Astrocyte of the hippocampus (primary cell): Measurements from ENCODE around the gene CNOT2.
A peak's percentile ranks its signal among the peaks of the same experiment; 100 is the strongest.
"Not testable (repeated sequence)": the region's sequence is repeated elsewhere in the genome, so short reads cannot be mapped to it uniquely, and the experiment has no call there.

Source experiments
- DNase-seq: peaks from one replicate; pipeline ENCODE4 v3.0.0; 2011; ENCODE audit warnings: low read depth, low spot score

The CNOT2 gene

DNA sequence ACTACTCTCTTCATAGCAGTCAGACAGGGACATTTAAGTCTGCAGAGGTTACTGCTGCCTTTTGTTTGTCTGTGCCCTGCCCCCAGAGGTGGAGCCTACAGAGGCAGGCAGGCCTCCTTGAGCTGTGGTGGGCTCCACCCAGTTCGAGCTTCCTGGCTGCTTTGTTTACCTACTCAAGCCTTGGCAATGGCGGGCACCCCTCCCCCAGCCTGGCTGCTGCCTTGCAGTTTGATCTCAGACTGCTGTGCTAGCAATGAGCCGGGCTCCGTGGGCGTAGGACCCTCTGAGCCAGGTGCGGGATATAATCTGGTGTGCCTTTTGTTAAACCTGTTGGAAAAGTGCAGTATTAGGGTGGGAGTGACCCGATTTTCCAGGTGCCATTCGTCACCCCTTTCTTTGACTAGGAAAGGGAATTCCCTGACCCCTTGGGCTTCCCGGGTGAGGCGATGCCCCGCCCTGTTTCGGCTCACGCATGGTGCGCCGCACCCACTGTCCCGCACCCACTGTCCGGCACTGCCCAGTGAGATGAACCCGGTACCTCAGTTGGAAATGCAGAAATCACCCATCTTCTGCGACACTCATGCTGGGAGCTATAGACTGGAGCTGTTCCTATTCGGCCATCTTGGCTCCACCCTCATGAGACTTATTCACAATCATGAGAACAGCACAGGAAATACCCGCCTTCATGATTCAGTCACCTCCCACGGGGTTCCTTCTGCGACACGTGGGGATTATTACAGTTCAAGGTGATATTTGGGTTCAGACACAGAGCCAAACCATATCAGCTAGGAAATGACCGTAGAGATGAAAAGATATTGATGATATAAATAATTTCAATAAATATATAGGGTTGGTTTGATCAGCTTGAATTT lies 61.7 kb downstream of the CNOT2 start:
- not testable (repeated sequence) for DNase-seq

DNA sequence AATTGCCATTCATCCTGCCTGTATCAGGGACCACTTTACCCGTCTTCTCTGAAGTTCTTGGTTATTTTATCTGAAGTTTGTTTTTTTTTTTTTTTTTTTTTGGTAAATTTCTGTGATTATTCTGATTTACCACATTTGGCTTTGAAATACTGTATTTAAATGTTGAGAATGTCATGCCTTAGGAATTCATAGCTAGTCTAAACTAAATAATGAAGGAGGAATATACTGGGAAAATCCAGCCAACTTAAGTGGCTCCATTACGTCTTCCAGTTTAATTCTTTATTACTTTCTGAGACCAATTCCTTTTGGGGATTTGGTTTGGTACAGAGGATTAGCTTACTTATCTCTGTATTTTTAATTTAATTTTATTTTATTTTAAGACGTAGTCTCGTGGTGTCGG lies 62.6 kb downstream of the CNOT2 start:
- peak; percentile 11 for DNase-seq

DNA sequence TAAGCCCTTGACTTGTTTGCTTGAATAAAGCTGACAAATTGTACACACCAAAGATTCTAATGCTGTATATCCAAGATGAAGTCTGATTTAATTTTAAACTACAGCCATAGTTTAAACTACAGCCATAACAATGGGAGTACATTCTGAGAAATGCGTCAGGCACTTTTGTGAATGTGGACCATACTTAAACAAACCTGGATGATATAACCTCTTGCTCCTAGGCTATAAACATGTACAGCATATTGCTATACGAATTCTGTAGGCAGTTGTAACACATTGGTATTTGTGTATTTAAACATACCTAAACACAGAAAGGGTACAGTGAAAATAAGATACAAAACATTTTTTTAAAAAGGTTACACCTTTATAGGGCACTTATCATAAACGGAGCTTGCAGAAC lies 63.4 kb downstream of the CNOT2 start:
- no peak for DNase-seq

DNA sequence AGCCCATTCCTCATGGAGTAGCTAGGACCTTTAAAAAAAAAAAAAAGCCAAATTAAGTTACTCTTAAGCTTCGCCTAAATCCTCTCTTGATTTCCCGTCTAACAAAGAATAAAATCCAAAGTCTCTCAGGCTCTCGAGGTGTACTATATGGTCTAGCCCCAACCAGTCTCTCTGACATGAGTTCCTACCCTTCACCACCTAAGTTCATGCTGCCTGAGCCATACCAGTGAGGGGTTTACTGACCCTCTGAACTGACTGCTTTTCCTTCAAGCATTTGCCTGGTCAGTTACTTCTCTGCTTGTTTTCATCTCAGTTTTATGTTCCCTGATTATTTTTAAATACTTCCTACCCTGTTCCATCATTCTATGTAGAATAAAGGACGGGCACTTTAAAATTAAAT lies 64.6 kb downstream of the CNOT2 start:
- DNase-seq: no peak

DNA sequence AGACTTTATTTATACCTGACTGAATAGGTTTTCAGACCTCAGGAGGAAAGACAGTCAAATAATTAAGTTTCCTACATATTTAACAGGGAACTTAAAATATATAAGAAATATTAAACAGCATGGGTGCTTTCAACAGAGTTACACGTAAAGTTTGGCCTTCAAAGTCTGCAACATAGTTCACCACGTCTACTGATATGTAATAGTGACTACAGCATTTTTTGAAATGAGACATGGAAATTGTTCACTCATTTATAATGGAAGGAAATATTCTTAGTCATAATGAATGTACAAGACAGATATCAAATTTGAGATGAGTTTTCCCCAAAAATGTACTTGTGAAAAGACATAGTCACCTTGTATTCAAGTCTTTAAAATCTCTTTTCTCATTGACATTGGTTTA lies 66.1 kb downstream of the CNOT2 start:
- no peak for DNase-seq

DNA sequence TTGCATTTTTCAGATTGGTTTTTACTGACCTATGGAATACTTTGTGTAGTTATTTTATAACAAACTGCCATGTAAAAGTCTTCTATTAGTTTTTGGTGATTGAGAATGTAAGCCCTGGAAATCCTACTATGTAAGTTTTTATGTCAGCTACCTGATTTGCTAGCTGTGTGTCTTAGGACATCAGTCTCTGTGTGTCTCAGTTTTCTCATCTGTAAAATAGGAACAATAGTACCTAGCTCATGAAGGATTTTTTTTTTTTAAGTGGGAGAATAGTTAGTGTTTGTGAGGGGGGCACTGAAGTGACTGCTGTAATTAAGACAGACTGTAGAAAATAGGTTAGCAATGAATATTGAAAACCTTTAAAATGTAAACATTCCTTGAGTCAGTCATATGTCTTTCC lies 70.9 kb downstream of the CNOT2 start:
- no peak for DNase-seq

DNA sequence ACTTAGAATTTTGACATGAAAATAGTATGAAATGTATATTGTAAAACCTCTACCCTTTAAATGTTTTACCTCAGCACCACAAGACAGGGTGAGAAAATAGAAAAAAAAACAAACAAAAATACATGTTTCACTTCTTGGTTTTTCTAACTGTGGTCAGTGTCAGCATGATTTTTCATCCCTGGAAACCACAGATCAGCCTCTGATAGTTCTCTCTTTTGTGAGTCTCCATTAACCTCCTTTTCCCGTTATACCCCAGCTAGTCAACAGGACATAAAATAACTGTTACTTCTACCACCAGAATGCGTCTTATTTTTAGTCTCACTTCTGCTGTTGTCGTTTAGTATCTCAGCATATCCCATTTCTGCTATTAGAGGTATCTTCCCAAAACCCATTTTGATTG lies 74.5 kb downstream of the CNOT2 start:
- DNase-seq: peak; percentile 6

DNA sequence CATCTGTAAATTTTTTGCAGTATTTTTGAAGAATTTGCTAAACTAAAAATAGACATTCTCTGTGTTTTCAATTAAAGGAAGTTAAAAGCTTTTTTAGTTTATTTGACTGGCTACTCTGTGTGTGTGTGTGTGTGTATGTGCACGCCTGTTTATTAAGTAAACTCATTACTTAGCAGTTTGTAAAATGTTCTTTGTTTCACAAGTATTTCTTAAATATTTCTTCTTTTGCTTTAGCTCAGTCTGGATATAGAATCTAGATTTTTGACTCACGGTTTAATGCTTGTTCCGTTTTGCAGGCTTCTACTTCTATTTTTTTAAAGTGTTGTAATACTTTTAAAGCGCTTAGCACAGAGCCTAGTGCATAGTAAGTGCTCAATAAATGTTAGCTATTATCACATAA lies 76.4 kb downstream of the CNOT2 start:
- no peak for DNase-seq

DNA sequence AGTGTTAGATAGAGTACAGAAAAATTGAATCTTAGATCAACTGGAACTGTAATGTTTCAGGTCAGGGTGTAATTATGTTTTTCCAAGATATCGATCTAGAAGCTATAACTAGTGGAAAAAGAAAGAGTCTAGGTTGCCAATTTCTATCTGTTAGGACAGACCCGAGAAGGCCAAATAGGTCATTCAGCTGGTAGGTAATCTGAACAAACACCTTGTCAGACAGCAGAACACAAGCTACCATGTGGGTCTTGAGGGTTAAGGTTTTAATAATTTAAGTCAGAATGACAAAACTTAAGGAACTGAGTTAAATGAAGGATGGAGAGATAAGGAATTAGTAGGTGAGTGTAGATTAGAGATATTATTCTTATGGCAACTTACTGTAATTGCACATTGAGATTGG lies 78.0 kb downstream of the CNOT2 start:
- no peak for DNase-seq

DNA sequence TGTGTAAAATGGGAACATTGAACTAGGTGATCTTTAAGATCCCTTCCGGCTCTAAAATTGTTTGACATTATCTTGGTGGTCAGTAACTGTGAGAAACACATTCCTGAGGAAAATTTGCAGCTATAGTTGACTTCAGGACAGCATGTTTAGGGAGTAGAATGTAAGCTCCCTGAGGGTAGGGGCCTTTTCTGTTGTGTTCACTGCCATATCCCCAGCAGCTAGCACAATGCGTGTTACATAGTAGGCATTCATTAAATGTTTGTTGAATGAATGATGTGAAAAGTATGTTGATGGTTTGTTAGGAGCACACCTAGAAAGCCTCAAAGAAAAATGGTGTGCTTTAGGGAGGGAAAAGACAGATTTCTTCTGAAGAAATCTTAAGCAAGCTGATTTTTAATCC lies 84.3 kb downstream of the CNOT2 start:
- DNase-seq: no peak

DNA sequence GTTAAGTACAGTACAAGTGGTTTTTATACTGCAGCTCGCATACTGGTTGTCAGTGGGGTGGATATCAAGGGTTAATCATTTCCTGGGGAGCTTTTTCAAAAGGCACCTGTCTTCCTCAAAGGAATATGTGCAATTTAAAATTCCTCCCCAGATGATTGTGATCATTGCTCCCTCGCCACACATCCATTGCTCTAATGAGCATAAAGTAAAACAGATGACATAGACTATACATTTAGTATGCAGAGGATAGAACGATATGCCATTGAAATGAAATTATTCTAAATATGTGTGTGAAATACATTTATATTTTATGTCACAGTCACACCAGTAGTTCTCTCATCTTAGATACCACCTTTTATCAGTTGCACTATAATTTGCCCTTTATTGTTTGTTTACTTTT lies 86.5 kb downstream of the CNOT2 start:
- DNase-seq: no peak

DNA sequence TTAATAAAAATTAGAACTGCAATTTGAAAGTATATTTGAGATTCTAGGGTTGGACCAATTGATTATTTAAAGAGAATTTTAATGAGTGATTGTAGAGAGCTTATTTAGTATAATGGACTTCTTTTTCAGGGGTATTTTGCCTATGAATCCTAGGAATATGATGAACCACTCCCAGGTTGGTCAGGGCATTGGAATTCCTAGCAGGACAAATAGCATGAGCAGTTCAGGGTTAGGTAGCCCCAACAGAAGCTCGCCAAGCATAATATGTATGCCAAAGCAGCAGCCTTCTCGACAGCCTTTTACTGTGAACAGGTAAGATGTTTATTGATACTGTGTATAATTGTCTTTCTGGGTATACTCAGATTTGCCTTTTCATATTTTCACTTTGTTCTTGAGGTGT lies 86.9 kb downstream of the CNOT2 start:
- DNase-seq: peak; percentile 5

DNA sequence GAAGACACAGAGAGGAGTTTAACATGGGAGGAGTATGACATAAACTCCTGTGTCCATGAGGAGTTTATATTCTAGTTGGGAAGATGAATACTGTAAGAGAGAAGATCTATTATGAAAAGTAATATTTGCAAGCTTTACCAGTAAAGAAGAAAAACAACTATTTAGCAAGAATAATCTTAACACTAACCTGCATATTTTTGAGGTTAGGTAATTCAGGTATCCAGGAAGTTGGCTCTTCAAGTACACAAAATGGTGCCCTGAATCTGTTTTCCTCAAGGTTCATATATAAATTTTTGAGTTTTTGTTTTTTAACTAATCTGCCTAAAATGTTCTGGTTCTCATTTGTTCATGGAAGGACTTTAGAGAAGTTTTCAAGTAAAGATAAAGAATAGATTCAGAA lies 89.0 kb downstream of the CNOT2 start:
- no peak for DNase-seq

DNA sequence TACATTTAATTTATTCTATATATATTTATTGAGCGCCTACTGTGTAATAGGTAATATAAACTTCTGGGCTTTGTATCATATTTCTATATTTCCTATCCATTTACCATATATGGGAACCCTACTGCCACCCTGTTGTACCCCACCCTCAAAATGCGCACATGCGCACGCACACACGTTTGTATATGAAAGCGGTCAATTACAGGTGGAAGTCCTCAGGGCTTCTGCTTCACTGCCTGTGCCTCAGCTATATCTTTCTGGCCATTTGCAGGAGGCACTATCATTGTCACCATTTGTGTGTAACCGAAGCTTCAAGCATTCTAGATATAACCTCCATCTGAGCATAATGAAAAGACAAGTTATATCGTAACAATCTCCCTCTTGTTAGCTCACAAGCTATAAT lies 91.5 kb downstream of the CNOT2 start:
- no peak for DNase-seq

DNA sequence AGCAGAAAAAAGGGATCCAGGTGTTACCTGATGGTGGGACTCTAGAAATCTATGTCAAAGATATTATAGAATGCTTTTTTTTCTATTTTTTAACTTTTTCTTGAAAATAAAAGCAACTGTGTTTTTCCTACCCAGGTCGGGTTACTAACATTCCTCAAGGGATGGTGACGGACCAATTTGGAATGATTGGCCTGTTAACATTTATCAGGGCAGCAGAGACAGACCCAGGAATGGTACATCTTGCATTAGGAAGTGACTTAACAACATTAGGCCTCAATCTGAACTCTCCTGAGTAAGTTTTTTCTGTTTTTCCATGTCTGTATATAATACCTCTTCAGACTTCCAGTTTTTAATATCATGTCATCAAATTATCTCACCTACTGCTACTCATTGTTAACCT lies 95.3 kb downstream of the CNOT2 start:
- peak; percentile 22 for DNase-seq

DNA sequence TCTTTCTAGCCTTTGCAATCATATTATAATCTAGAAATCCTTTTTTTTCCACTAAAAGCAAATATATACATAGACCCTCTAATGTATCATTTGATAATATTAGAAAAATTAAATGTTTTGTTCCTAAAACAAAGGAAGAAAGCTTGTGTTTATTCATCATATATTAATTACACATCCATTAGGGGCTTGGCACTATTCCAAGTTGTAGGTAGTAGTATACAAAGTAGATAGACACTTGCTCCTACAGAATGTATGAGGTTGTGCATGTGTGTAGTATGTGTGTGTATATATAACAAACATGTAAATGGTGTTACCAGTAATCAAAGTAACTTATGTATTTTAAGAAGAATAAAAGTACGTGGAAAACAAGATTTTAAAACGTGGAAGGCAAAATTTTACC lies 107.8 kb downstream of the CNOT2 start:
- DNase-seq: no peak

DNA sequence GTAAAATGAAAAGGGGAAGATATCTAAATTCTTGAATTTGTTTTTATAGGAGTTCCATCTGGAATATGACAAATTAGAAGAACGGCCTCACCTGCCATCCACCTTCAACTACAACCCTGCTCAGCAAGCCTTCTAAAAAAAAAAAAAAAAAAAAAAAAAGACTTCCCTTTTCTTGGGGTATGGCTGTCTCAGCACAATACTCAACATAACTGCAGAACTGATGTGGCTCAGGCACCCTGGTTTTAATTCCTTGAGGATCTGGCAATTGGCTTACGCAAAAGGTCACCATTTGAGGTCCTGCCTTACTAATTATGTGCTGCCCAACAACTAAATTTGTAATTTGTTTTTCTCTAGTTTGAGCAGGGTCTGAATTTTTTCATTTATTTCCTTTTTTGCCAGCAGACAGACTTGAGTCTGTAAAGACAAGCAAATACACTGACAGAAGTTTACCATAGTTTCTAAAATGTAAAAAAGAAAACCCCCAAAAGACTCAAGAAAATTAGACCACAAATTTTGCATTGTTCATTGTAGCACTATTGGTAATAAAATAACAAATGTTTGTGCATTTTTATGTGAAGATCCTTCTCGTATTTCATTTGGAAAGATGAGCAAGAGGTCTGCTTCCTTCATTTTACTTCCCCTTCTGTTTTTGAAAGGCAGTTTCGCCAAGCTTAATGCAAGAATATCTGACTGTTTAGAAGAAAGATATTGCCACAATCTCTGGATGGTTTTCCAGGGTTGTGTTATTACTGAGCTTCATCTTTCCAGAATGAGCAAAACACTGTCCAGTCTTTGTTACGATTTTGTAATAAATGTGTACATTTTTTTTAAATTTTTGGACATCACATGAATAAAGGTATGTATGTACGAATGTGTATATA lies 110.8 kb downstream of the CNOT2 start:
- no peak for DNase-seq

DNA sequence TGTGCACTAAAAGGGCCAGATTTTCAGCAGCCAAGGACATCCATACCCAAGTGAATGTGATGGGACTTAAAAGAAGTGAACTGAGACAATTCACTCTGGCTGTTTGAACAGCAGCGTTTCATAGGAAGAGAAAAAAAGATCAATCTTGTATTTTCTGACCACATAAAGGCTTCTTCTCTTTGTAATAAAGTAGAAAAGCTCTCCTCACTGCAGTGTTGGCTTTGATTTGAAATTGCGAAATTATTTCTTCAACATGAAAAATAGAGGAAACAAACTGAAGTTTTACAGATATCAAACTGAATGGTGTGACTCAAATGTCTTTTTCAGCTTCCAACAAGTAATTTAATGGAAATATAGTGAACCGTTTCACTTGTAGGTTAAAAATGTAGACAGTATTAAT lies 111.6 kb downstream of the CNOT2 start:
- DNase-seq: no peak

DNA sequence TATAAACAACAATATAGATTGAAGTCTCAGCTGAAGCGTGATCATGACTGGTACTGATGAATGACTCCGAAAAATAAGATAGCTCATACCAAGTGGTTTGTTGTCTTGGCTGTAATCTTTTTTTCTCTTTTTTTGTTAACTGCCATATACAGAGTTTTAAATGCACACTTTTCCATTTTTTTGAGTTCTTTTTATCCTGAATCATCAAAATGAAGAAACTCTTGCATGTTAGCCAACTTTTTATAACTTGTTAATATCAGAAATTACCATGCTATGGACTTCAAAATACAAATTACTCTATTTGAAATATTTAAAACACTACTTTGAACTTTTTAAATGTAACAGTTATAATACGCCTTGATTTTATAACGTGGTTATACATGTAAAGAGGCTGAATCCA lies 112.7 kb downstream of the CNOT2 start:
- no peak for DNase-seq

DNA sequence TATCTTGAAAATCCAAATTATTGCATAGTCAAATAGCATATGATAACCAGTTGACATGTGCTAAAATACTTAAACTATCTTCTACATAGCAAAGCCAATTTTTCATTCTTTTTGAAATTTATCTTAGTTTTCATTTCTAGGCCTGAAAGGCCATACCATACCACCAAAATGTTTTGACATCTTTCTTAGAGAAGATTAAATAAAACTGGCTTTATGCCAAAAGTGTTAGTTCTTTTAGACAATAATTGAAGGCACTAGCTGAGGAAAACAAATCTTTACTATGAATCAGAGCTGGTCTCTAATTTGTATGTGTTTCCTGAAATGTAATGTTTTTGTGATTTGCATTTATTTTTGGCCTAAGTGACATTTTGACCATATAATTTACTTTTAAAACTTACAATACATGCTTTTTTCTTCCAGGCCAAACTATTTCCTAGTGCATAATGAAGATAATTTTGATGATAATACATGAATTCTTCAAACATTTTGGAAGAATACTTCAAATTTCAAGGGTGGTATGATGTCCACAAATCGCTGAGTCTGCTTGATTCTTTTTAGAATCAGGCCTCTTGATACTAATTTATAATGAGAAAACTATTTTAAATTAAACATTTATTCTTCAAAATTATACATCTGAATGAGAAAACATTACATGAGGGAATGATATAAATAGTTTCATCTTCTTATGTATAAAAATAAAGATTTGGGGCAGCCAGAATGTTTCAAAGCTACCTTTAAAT lies 116.4 kb downstream of the CNOT2 start:
- no peak for DNase-seq

DNA sequence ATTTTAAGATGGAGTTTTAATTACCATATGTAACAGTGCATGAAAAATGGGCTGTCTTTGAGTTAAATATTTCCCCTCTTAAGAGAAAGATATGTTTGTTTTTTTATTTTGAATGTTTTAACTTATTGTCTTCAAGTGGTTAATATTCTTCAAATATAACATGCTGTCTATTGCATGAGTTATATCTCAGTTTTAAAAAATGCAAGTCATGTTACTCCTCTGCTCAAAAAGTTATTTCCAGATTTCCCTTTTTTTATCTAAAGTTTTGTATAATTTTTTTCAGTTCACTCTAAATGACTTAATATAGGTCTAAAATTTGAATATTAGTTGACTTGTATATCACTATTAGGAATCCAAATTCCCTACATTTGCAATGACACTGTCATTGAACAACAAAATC lies 117.0 kb downstream of the CNOT2 start:
- no peak for DNase-seq

DNA sequence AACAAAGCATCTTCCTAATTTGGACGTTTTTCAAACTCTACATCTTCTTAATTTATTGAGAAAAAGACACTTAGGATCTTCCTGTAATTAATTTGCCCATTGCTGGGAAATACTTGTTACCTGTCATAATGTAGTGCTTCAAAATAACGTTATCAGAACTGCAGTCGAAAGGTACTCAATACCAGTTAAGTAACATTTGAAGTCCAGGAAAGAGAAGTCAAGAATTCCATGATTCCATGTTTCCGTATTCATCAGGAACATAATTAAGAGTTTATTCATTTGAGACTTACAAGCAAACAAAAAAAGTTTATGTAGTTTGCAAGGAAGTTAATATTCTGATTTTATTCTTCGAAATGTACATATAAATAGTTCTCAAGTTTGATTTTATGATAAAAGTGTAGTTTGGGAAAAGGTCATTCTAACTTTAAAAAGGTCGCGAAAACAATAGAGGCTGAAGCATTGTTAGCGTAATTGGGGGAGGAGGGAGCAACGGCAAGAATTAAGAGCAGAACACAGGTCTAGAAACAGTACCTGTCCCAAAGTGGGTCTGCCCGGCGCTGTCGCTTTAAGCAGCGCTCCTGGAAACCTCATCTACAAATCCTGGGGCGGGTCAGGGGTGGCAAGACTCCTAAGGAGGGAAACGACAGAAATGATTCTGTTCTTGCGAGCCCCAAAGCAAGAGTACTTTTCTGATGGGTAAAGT lies 121.6 kb downstream of the CNOT2 start:
- no peak for DNase-seq
